Femur (tissue), 1 donor: Measurements from ENCODE around the gene CORIN.
"Not testable (repeated sequence)": the region's sequence is repeated elsewhere in the genome, so short reads cannot be mapped to it uniquely, and the experiment has no call there.

ENCODE experiments used
- DNase-seq: peaks from one replicate; pipeline ENCODE4 v3.0.0-alpha.2; 2017

The CORIN gene

GRCh38 chr4:47624031-47624441 lies 213.8 kb downstream of the CORIN start:
- DNase-seq: no peak

- DNase-seq: no peak
Observed at GRCh38 chr4:47621181-47621580, 216.7 kb downstream of the CORIN start.

- DNase-seq: no peak
Observed at GRCh38 chr4:47619691-47620090, 218.2 kb downstream of the CORIN start.

GRCh38 chr4:47617607-47618006 lies 220.3 kb downstream of the CORIN start:
- no peak for DNase-seq

- DNase-seq: no peak
Observed at GRCh38 chr4:47615385-47615784, 222.5 kb downstream of the CORIN start.

GRCh38 chr4:47612116-47613023 lies 225.5 kb downstream of the CORIN start:
- no peak for DNase-seq

GRCh38 chr4:47606482-47606881 lies 231.4 kb downstream of the CORIN start:
- DNase-seq: no peak

- no peak for DNase-seq
Observed at GRCh38 chr4:47598896-47599295, 239.0 kb downstream of the CORIN start.

- DNase-seq: no peak
Observed at GRCh38 chr4:47598320-47598719, 239.5 kb downstream of the CORIN start.

GRCh38 chr4:47597696-47598095 lies 240.2 kb downstream of the CORIN start:
- no peak for DNase-seq

GRCh38 chr4:47590325-47590724 lies 247.5 kb downstream of the CORIN start:
- no peak for DNase-seq

- no peak for DNase-seq
Observed at GRCh38 chr4:47579235-47579634, 258.6 kb downstream of the CORIN start.

- DNase-seq: no peak
Observed at GRCh38 chr4:47577779-47578553, 259.9 kb downstream of the CORIN start.

- no peak for DNase-seq
Observed at GRCh38 chr4:47572981-47573380, 264.9 kb downstream of the CORIN start.

- no peak for DNase-seq
Observed at GRCh38 chr4:47570816-47571215, 267.1 kb downstream of the CORIN start.

- DNase-seq: no peak
Observed at GRCh38 chr4:47567511-47567910, 270.4 kb downstream of the CORIN start.

GRCh38 chr4:47566969-47567368 lies 270.9 kb downstream of the CORIN start:
- no peak for DNase-seq

GRCh38 chr4:47566566-47566965 lies 271.3 kb downstream of the CORIN start:
- DNase-seq: no peak

GRCh38 chr4:47562297-47562696 lies 275.6 kb downstream of the CORIN start:
- no peak for DNase-seq

GRCh38 chr4:47561331-47561730 lies 276.5 kb downstream of the CORIN start:
- no peak for DNase-seq

- no peak for DNase-seq
Observed at GRCh38 chr4:47560682-47561081, 277.2 kb downstream of the CORIN start.

- no peak for DNase-seq
Observed at GRCh38 chr4:47557255-47557654, 280.6 kb downstream of the CORIN start.

- DNase-seq: not testable (repeated sequence)
Observed at GRCh38 chr4:47555920-47556319, 281.9 kb downstream of the CORIN start.
